Activated T-helper 17 cell treated with anti-CD3 and anti-CD28 coated beads, Interleukin-2, amount 50 U/mL, for 72 hours (primary cell): ENCODE data around the gene PUDP. TPM values are rescaled to one million over a fixed set of nuclear protein-coding genes. Genes with fewer than 3 reads are reported as not detected.
A peak's percentile ranks its signal among the peaks of the same experiment; 100 is the strongest.

Experiments used
- ATAC-seq: fragments of 150-1000 bp; cut with Tn5 transposase; replicated peaks from 2 replicates; pipeline ENCODE4 v1.10.0; 2021; ENCODE audit warnings: mild to moderate bottlenecking, moderate library complexity
- H3K27ac Mint-ChIP-seq: one replicate; pipeline ENCODE4 v1.8.0; 2022; ENCODE audit warnings: mixed read lengths
- H3K27me3 Mint-ChIP-seq: one replicate; pipeline ENCODE4 v1.8.0; 2022; ENCODE audit warnings: mixed read lengths
- H3K36me3 Mint-ChIP-seq: one replicate; pipeline ENCODE4 v1.8.0; 2022; ENCODE audit warnings: low read depth, mild to moderate bottlenecking, mixed read lengths
- H3K4me1 Mint-ChIP-seq: one replicate; pipeline ENCODE4 v1.8.0; 2022; ENCODE audit warnings: mixed read lengths
- H3K4me3 Mint-ChIP-seq: one replicate; pipeline ENCODE4 v1.8.0; 2022; ENCODE audit warnings: mild to moderate bottlenecking, mixed read lengths
- H3K9me3 Mint-ChIP-seq: one replicate; pipeline ENCODE4 v1.8.0; 2022; ENCODE audit warnings: mixed read lengths
- total RNA-seq, 2 donors: library from RNA; stranded (reverse); gene quantifications; one replicate each; pipeline ENCODE4 v1.2.3, GENCODE V29; 2022

PUDP gene
- total RNA-seq, 2 donors from 2014 or later, result 11.2 to 22.1 TPM

DNA sequence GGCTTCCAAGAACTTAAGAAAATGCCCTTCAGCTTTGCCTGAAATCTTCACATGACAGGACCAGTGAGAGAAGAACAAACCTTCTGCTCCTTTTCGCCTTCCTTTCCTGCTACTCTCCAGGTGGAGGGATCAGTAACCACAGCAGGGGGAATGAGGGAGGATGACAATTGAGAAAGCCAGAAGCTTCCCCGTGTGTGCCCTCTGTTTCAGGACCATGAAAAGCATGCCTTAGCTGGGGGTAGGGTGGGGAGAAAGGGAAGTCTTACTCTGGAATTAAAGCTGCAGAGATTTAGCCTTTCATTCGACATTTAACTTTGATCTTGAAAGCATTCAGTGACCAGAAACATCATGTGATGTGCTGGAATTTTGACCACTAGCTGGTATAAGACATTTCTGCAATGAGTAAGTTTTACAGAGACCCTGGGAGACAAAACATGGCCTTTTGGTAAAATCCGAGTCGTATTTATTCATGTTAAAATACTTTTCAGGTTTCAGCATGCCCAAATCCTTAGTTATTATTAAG is 10.6 kb upstream of the PUDP start:
- ATAC-seq, result no peak
- H3K4me3 Mint-ChIP-seq, result no peak overlapping the region
- no peaks in the 10 kb centered on the region for H3K4me1 Mint-ChIP-seq
- no peaks in the 10 kb centered on the region for H3K27me3 Mint-ChIP-seq
- no peaks in the 10 kb centered on the region for H3K36me3 Mint-ChIP-seq
- no peaks in the 10 kb centered on the region for H3K9me3 Mint-ChIP-seq
- H3K27ac Mint-ChIP-seq, result no peak overlapping the region

DNA sequence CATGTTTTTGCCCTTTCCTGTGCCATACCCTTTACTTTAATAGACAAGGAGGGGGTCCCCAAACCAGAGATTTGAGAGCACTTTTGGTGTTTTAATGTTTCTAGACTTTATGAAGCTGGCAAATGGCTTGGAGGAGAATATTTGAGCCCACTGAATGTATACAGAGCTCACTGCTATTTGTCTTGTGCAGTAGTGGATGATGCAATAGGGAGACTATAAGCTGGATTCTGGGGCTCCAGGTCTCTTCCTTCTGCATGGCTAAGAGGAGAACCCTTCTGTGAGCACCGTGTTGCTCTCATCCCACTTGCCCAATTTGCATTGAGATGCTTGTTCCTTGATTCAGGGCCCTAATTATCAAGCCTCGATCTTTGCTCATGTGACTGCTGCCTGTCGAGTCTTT is 8.9 kb upstream of the PUDP start:
- Mint-ChIP-seq H3K36me3 (no peaks in the 10 kb centered on the region), H3K4me3 (no peak overlapping the region), H3K27me3 (no peaks in the 10 kb centered on the region), H3K4me1 (no peaks in the 10 kb centered on the region), H3K27ac (no peak overlapping the region), H3K9me3 (no peaks in the 10 kb centered on the region)
- no peak for ATAC-seq

DNA sequence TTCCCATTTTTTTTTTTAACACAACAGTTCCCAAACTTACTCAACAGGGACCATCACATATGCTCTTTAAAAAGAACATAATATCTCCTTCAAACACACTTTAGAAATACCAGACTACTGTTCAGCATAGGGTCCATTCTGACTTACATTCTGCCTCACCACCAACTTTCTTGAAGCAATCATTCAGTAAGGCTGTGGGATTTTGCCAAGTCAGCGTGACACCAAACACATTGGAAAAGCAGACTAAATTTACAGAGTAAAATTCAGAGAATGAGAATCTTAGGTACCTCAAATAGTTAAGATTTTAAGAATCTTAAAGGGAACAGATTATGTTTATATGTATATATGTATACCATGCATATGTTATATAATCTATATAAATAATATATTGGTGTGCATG is 7.2 kb upstream of the PUDP start:
- no peak overlapping the region for H3K4me3 Mint-ChIP-seq

DNA sequence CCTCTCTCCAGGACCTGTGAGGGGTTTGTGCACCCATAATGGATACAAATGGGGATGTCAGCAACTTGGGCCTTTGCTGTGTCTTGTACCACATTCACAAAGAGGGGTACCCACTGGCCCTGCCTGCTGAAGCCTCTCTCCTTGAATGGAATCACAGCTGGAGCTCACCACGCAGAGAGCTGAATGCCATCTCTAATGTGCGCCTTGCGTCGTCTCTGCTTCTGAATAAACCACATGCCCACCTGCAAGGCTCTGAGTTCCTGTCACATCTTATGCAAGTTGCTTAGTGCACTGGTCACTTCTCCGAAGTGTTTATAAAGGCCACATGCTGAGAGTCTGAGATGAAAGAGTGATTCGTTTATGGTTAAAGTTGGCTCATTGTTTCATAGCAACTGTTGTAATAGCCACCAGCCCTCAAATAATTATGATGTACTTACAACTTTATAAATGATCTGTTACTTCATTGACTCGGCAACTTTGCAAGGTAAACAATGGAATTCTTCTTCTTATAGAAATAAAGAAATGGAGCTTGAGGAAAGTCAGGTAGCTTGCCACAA is 6.2 kb upstream of the PUDP start:
- Mint-ChIP-seq H3K4me1 (no peaks in the 10 kb centered on the region), H3K9me3 (no peaks in the 10 kb centered on the region), H3K36me3 (no peaks in the 10 kb centered on the region), H3K27ac (peak overlapping the region; percentile 25), H3K27me3 (no peaks in the 10 kb centered on the region), H3K4me3 (no peak overlapping the region)
- no peak for ATAC-seq

More for the DNA sequence above, 7.2 kb upstream of the PUDP start:
- no peak for ATAC-seq
- Mint-ChIP-seq H3K27ac (no peak overlapping the region), H3K36me3 (no peaks in the 10 kb centered on the region), H3K27me3 (no peaks in the 10 kb centered on the region), H3K4me1 (no peaks in the 10 kb centered on the region), H3K9me3 (no peaks in the 10 kb centered on the region)

DNA sequence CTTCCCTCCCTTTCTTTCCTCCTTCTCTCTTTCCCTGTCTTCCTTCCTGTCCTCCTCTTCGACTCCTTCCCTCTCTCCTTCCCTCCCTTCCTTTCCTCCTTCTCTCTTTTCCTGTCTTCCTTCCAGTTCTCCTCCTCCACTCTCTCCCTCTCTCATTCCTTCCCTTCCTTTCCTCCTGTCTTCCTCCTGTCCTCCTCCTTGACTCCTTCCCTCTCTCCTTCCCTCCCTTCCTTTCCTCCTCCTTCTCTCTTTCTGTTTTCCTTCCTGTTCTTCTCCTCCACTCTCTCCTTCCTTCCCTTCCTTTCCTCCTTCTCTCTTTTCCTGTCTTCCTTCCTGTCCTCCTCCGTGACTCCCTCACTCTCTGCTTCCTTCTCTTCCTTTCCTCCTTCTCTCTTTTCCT is 5.3 kb upstream of the PUDP start:
- peaks cover 5% of the 10 kb centered on the region for H3K36me3 Mint-ChIP-seq
- H3K4me3 Mint-ChIP-seq, result no peak overlapping the region
- H3K27ac Mint-ChIP-seq, result no peak overlapping the region
- H3K27me3 Mint-ChIP-seq, result no peaks in the 10 kb centered on the region
- no peak for ATAC-seq
- no peaks in the 10 kb centered on the region for H3K9me3 Mint-ChIP-seq
- H3K4me1 Mint-ChIP-seq, result no peaks in the 10 kb centered on the region

DNA sequence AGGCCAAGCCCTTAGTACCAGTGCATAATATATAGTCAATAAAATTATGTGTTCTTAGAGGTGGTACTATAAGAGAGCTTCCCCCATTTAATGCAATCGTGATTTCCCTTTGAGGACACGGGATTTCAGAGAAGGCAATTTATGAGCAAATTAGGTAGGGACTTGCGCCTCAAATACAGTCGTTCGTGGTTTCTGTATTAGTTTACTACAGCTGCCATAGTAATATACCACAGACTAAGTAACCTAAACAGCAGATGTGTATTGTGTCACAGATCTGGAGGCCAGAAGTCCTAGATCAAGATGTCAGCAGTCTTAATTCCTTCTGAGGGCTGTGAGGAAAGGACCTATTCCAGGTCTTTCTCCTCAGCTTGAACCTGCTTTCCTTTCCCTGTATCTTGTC is 1.5 kb upstream of the PUDP start:
- no peaks in the 10 kb centered on the region for H3K27me3 Mint-ChIP-seq
- H3K9me3 Mint-ChIP-seq, result no peaks in the 10 kb centered on the region
- no peak overlapping the region for H3K4me3 Mint-ChIP-seq
- H3K27ac Mint-ChIP-seq, result no peak overlapping the region
- H3K36me3 Mint-ChIP-seq, result peaks cover 6% of the 10 kb centered on the region
- H3K4me1 Mint-ChIP-seq, result peaks cover 5% of the 10 kb centered on the region
- ATAC-seq, result no peak

DNA sequence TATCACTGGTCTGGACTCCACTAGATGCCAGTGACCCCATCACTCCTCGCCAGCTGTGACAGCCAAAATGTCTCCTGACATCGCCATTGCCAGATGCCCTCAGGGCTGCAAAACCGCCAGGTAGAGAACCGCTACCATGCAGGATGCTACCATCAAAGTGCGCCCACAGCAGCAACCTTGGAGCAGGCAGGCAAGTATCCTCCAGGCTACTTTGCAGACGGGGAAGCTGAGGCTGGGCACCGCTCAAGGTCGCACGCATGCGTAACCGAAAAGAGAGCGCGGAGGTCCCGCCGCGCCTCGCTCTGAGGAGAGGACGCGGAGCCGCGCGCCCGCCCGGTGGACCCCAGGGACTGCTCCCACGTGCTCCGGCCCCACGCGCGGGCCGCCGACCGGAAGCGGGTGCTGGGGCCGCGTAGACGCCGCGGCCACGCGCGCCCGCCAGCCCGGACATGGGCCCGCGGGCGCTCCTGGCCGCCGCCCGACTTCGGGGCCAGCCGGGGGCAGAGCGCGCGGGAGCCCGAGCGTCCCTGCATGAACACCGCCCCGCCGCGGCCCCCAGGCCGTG is 458 bp downstream of the PUDP start, which contains the start of gene STS:
Gene STS (plus strand): TSS at position 300 of the 565 bp plus-strand sequence. CDS start 105,488 bp downstream, outside the sequence.
- ATAC-seq, result peak; percentile 50
- H3K27me3 Mint-ChIP-seq, result no peaks in the 10 kb centered on the region

DNA sequence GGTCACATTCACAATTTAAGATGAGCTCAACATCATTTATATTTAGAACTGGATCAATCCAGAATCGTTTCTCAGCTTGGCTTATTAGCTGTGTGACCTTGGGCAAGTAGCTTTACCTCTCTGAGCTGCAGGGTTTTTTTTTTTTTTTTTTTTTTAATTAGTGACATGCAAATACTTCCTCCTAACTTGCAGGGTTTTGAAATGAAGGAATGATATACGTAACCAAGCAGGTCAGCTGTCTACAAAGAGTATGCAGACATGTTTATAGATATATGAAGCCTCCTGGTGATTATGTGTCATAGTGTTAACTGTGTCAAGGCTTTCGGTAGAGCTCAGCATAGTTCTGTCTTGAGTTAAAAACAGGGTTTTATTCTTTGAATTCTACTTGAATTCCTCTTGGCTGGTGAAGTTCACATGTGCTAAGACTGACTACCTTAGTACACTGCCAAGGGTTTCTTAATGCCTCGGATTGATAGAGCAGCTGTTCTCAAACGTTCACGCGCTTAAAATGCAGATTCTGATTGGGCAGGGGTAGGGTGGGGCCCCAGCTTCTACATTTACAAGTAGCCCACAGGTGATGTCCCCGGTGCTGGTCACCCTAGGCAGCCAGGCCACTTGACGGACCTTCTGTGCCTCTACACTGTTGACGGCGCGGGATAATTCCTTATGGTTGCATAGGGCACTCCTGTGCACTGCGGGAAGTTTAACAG is 1.1 kb downstream of the PUDP start:
- Mint-ChIP-seq H3K27ac (peak overlapping the region; percentile 78), H3K9me3 (no peaks in the 10 kb centered on the region), H3K4me1 (peaks cover 5% of the 10 kb centered on the region), H3K36me3 (peaks cover 6% of the 10 kb centered on the region), H3K4me3 (peak overlapping the region; percentile 73), H3K27me3 (no peaks in the 10 kb centered on the region)
- ATAC-seq, result peak; percentile 40

More for the DNA sequence above, 458 bp downstream of the PUDP start, which contains the start of gene STS:
- Mint-ChIP-seq H3K9me3 (no peaks in the 10 kb centered on the region), H3K36me3 (peaks cover 6% of the 10 kb centered on the region), H3K4me1 (peaks cover 5% of the 10 kb centered on the region), H3K4me3 (peak within 1 kb of the TSS; percentile 73), H3K27ac (peak within 1 kb of the TSS; percentile 78)

DNA sequence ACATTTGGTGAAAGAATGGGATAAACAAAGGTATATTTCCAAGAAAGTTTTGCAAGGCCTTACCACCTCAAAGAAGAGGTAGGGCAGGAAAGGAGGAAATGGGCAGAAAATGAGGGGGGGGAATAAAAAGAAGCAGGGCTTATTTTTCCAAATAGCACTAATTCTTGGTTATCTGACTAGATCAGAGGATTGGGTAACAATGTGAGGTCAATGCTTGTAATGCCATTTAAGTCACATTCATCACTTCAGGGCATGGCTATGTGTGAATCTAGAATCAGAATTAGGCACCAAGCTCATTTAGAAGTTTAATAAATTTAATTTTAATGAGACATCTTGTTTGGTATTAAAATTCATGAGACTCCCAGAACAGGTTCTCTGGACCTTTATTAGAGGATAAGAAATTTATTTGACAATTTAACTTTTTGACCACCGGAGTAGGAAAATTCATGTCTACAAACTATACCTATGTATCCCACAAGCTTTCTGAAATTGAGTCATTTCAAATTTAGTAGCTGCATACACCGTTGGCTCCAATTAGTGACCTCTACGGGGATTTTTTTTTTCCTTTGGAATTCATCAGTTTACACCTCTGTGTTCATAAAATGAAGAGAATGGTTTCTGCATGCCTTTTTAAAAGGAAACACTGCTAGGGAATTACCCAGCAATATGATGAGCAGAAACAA is 1.8 kb downstream of the PUDP start:
- Mint-ChIP-seq H3K9me3 (no peaks in the 10 kb centered on the region), H3K36me3 (peaks cover 6% of the 10 kb centered on the region), H3K4me1 (peaks cover 5% of the 10 kb centered on the region), H3K4me3 (peak overlapping the region; percentile 73), H3K27me3 (no peaks in the 10 kb centered on the region), H3K27ac (no peak overlapping the region)
- ATAC-seq, result no peak

DNA sequence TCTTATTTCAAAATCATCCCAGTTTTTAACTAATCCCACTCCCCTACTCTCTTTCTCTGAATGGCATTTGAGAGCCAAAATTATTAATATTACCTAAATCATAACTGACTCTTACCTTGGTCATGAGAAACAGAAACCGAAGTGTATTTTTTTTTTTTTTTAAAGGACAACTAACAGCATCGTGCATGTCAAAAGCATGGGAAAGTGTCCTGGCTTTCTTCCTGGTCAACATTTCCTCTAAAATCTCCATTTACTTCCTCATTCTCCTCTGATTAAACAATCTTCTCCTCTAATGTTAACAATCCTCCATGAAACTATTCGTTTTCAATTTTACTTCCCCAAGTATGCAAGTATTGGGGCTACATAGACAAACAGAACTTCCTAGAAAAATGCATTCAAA is 2.5 kb downstream of the PUDP start:
- ATAC-seq, result no peak
- H3K9me3 Mint-ChIP-seq, result no peaks in the 10 kb centered on the region
- no peak overlapping the region for H3K27ac Mint-ChIP-seq
- peaks cover 6% of the 10 kb centered on the region for H3K36me3 Mint-ChIP-seq
- peak overlapping the region; percentile 73 for H3K4me3 Mint-ChIP-seq
- no peaks in the 10 kb centered on the region for H3K27me3 Mint-ChIP-seq
- H3K4me1 Mint-ChIP-seq, result peaks cover 5% of the 10 kb centered on the region

DNA sequence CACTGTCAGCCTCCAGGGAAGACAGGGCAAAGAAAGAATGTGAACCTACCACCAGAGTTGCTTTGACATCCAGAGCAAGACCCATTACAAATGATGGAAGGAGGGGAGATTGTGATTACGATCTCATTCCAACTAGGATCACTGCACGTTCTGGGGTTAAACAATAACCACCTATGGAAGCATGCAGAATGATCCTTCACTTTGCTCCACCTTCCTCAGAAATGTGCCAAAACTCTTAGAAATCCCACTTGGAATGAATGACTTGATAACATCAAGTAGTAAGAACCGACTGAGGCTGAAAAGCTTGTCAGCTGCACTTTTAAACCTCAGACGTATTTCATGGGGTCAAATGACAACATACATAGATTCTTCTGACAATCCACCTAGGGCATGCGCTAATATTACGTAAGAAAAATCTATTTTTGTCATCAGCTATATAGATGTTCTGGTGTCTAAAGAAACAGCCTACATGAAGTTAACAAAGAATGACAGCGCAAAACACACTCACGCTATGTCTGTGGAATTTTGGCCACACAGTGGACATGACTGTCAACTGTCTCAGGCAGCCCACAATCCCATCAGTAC is 3.9 kb downstream of the PUDP start:
- no peak for ATAC-seq
- Mint-ChIP-seq H3K27ac (no peak overlapping the region), H3K9me3 (no peaks in the 10 kb centered on the region), H3K4me1 (peaks cover 5% of the 10 kb centered on the region), H3K4me3 (no peak overlapping the region), H3K36me3 (peaks cover 6% of the 10 kb centered on the region), H3K27me3 (no peaks in the 10 kb centered on the region)

DNA sequence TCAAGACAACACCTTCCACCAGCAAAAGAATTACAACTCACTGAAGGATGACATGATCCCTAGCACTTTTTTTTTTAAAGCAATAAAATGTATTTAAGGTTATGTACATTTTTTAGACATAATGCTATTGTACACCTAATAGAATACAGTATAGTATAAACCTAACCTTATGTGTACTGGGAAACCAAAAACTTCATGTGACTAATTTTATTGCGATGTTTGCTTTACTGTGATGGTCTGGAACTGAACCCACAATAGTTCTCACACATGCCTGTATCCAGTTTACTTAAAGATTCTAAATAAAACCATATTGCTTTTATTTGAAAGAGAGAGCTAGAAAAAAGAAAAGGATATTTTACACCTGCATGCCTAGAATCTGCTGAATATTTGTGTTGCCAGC is 4.9 kb downstream of the PUDP start:
- H3K27ac Mint-ChIP-seq, result no peak overlapping the region
- ATAC-seq, result no peak
- H3K27me3 Mint-ChIP-seq, result no peaks in the 10 kb centered on the region
- no peaks in the 10 kb centered on the region for H3K9me3 Mint-ChIP-seq
- no peak overlapping the region for H3K4me3 Mint-ChIP-seq
- no peaks in the 10 kb centered on the region for H3K36me3 Mint-ChIP-seq
- H3K4me1 Mint-ChIP-seq, result peaks cover 5% of the 10 kb centered on the region

DNA sequence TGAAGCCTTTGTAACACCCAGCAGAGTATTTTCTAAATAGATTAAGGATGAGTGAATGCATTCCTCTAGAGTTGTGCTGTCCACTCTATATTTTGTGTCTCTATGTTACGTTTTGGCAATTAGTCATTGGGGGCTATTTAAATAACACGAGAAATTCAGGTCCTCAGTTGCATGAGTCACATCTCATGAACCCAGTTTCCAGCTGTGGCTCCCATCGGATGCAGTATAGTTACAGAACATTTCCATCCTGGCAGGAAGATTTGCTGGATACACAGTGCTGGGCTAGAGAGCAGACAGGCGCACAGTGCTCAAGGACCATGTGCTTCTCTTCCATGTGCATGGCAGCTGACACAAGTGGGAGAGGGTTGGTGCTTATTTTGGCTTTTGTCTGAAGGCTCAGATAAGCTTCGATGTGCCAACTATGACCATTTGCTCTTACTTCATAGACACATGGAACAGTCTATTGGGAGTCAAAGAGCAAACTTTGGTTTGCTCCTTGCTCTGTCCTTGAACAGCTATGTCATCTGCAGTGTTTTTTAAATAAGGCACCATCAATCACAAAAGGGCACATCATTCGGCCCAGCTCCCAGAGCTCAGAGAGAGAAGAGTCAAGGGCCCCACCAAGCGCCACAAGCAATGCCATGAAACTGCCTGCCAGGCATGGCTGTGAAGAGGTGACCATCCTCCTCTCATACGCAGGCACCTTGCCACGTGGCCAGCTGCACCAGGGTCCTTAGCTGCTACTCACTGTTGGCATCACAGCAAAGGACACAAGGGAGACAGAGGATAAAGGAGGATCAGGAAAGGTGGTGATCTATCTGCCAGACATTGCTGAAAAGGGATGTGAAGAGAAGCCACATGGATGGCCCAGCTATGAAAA is 8.5 kb downstream of the PUDP start:
- H3K27me3 Mint-ChIP-seq, result no peaks in the 10 kb centered on the region
- no peak overlapping the region for H3K4me3 Mint-ChIP-seq
- H3K36me3 Mint-ChIP-seq, result no peaks in the 10 kb centered on the region
- H3K27ac Mint-ChIP-seq, result no peak overlapping the region
- ATAC-seq, result no peak
- H3K4me1 Mint-ChIP-seq, result peaks cover 5% of the 10 kb centered on the region
- H3K9me3 Mint-ChIP-seq, result no peaks in the 10 kb centered on the region
